ENCODE results near the gene CRACR2A.

Gene CRACR2A

GRCh38 chr12:3679831-3680230 is 73.1 kb downstream of the CRACR2A start:
- TF ChIP-seq YY1 (IDR thresholded peaks at IDR 0.05; ENCODE audit: low read depth) (no peak), REST (IDR thresholded peaks at IDR 0.05; ENCODE audit: low read depth) (no peak), CREB1 (IDR thresholded peaks at IDR 0.05; ENCODE audit: low read depth) (no peak), MAX (IDR thresholded peaks at IDR 0.05) (no peak), NFIC (IDR thresholded peaks at IDR 0.05) (no peak), RAD21 (IDR thresholded peaks at IDR 0.05; ENCODE audit: low read depth) (no peak), ZBTB7A (IDR thresholded peaks at IDR 0.05; ENCODE audit: low read depth) (no peak), FOXM1 (IDR thresholded peaks at IDR 0.05; ENCODE audit: borderline replicate concordance, low read depth) (no peak), TEAD4 (IDR thresholded peaks at IDR 0.05) (no peak), TAF1 (IDR thresholded peaks at IDR 0.05; ENCODE audit: low read depth) (no peak), EGR1 (IDR thresholded peaks at IDR 0.05) (no peak), CEBPB (IDR thresholded peaks at IDR 0.05) (no peak), TCF12 (IDR thresholded peaks at IDR 0.05; ENCODE audit: low read depth) (no peak), USF1 (IDR thresholded peaks at IDR 0.05) (no peak), EP300 (IDR thresholded peaks at IDR 0.05; ENCODE audit: borderline replicate concordance) (no peak)

- TF ChIP-seq CREB1 (IDR thresholded peaks at IDR 0.05; ENCODE audit: low read depth) (no peak), ZBTB7A (IDR thresholded peaks at IDR 0.05; ENCODE audit: low read depth) (no peak), MAX (IDR thresholded peaks at IDR 0.05) (no peak), RAD21 (IDR thresholded peaks at IDR 0.05; ENCODE audit: low read depth) (no peak), EP300 (IDR thresholded peaks at IDR 0.05; ENCODE audit: borderline replicate concordance) (no peak), REST (IDR thresholded peaks at IDR 0.05; ENCODE audit: low read depth) (no peak), YY1 (IDR thresholded peaks at IDR 0.05; ENCODE audit: low read depth) (no peak), EGR1 (IDR thresholded peaks at IDR 0.05) (no peak)
Measured at GRCh38 chr12:3677609-3678008, 75.3 kb downstream of the CRACR2A start.

- TF ChIP-seq FOXM1 (IDR thresholded peaks at IDR 0.05; ENCODE audit: borderline replicate concordance, low read depth) (no peak), NFIC (IDR thresholded peaks at IDR 0.05) (no peak), USF1 (IDR thresholded peaks at IDR 0.05) (no peak), YY1 (IDR thresholded peaks at IDR 0.05; ENCODE audit: low read depth) (no peak), REST (IDR thresholded peaks at IDR 0.05; ENCODE audit: low read depth) (no peak), TAF1 (IDR thresholded peaks at IDR 0.05; ENCODE audit: low read depth) (no peak), MAX (IDR thresholded peaks at IDR 0.05) (no peak), TCF12 (IDR thresholded peaks at IDR 0.05; ENCODE audit: low read depth) (no peak)
Measured at GRCh38 chr12:3673981-3674708, 78.8 kb downstream of the CRACR2A start.

GRCh38 chr12:3672113-3672509 is 80.8 kb downstream of the CRACR2A start:
- no peak for TF ChIP-seq NFIC (IDR thresholded peaks at IDR 0.05)
- no peak for TF ChIP-seq REST (IDR thresholded peaks at IDR 0.05; ENCODE audit: low read depth)
- TF ChIP-seq TCF12 (IDR thresholded peaks at IDR 0.05; ENCODE audit: low read depth) = no peak
- no peak for TF ChIP-seq CREB1 (IDR thresholded peaks at IDR 0.05; ENCODE audit: low read depth)
- TF ChIP-seq TEAD4 (IDR thresholded peaks at IDR 0.05) = no peak
- TF ChIP-seq FOXM1 (IDR thresholded peaks at IDR 0.05; ENCODE audit: borderline replicate concordance, low read depth) = no peak

All from Ishikawa (cell line).